HL-60 (cell line): Measurements from ENCODE around the gene HMGXB4.
A peak's percentile ranks its signal among the peaks of the same experiment; 100 is the strongest.

Source experiments
- DNase-seq, 2 experiments: peaks; one replicate each; pipeline ENCODE4 v3.0.0-alpha.2; 2010 to 2020; ENCODE audit warnings: low read depth in 1 of 2, low spot score in 1 of 2
- H3K27ac ChIP-seq: fragments of 250-450 bp; sonication (Bioruptor Pico); replicated peaks from 2 replicates; pipeline ENCODE4 v1.5.1; 2020; ENCODE audit warnings: mild to moderate bottlenecking, moderate library complexity
- H3K27me3 ChIP-seq: fragments of 250-450 bp; sonication (Bioruptor Pico); 2 replicates; pipeline ENCODE4 v1.5.1; 2021; ENCODE audit warnings: mild to moderate bottlenecking, moderate library complexity; ENCODE audit not compliant: insufficient read depth, poor library complexity, severe bottlenecking
- H3K4me3 ChIP-seq: replicated peaks from 2 replicates; pipeline ENCODE4 v1.5.1; 2011; ENCODE audit warnings: mild to moderate bottlenecking, control low read depth, low read length; ENCODE audit not compliant: insufficient read depth
- GABPA ChIP-seq: IDR thresholded peaks from 2 replicates; pipeline ENCODE4 v1.6.1; 2012; ENCODE audit warnings: low read depth
- POLR2AphosphoS5 ChIP-seq: IDR thresholded peaks from 2 replicates; pipeline ENCODE4 v1.6.1; 2012; ENCODE audit warnings: low read depth
- SPI1 ChIP-seq: IDR thresholded peaks from 2 replicates; pipeline ENCODE4 v1.6.1; 2012; ENCODE audit warnings: low read depth, mild to moderate bottlenecking, borderline replicate concordance
- TF ChIP-seq, protein P1 (sequence below): IDR thresholded peaks from 2 replicates; pipeline ENCODE4 v1.6.1; 2012; ENCODE audit warnings: low read depth; ENCODE audit not compliant: insufficient replicate concordance
- TF ChIP-seq, protein P2 (sequence below): IDR thresholded peaks from one replicate; pipeline ENCODE4 v1.5.1; 2011; ENCODE audit warnings: low read length, control low read depth, inconsistent platforms; ENCODE audit not compliant: insufficient read depth

HMGXB4 gene

DNA sequence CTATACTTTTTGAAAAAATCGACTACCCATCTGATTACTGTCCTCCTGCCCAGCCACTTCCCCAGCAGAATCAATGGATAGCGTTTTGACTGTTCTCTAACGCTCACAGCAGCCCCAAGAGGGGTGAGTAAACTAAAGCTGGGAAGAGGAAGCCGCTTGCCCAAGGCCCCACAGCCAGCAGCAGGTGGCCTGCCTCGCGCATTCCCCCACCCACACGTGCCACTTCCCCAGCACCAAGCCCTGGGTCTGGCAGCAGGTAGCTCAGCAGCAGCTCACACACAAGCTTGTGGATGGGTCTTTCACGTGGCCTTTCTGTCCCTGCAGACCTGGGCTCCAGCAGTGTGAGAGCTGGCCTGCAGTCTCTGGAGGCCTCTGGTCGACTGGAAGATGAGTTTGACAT lies 76.7 kb downstream of the HMGXB4 start:
- Histone ChIP-seq H3K27ac (peak overlapping the region; percentile 52), H3K27me3 (no peaks in the 10 kb centered on the region), H3K4me3 (no peak overlapping the region)
- TF ChIP-seq POLR2AphosphoS5 = peak; percentile 67
- no peak for TF ChIP-seq GABPA
- TF ChIP-seq, protein P1, sequence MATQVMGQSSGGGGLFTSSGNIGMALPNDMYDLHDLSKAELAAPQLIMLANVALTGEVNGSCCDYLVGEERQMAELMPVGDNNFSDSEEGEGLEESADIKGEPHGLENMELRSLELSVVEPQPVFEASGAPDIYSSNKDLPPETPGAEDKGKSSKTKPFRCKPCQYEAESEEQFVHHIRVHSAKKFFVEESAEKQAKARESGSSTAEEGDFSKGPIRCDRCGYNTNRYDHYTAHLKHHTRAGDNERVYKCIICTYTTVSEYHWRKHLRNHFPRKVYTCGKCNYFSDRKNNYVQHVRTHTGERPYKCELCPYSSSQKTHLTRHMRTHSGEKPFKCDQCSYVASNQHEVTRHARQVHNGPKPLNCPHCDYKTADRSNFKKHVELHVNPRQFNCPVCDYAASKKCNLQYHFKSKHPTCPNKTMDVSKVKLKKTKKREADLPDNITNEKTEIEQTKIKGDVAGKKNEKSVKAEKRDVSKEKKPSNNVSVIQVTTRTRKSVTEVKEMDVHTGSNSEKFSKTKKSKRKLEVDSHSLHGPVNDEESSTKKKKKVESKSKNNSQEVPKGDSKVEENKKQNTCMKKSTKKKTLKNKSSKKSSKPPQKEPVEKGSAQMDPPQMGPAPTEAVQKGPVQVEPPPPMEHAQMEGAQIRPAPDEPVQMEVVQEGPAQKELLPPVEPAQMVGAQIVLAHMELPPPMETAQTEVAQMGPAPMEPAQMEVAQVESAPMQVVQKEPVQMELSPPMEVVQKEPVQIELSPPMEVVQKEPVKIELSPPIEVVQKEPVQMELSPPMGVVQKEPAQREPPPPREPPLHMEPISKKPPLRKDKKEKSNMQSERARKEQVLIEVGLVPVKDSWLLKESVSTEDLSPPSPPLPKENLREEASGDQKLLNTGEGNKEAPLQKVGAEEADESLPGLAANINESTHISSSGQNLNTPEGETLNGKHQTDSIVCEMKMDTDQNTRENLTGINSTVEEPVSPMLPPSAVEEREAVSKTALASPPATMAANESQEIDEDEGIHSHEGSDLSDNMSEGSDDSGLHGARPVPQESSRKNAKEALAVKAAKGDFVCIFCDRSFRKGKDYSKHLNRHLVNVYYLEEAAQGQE = no peak
- TF ChIP-seq SPI1 = peak; percentile 81; the same call in 1 of the 2 replicates
- TF ChIP-seq, protein P2, sequence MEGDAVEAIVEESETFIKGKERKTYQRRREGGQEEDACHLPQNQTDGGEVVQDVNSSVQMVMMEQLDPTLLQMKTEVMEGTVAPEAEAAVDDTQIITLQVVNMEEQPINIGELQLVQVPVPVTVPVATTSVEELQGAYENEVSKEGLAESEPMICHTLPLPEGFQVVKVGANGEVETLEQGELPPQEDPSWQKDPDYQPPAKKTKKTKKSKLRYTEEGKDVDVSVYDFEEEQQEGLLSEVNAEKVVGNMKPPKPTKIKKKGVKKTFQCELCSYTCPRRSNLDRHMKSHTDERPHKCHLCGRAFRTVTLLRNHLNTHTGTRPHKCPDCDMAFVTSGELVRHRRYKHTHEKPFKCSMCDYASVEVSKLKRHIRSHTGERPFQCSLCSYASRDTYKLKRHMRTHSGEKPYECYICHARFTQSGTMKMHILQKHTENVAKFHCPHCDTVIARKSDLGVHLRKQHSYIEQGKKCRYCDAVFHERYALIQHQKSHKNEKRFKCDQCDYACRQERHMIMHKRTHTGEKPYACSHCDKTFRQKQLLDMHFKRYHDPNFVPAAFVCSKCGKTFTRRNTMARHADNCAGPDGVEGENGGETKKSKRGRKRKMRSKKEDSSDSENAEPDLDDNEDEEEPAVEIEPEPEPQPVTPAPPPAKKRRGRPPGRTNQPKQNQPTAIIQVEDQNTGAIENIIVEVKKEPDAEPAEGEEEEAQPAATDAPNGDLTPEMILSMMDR = no peak
- DNase-seq = peak; percentile 70 to 91

DNA sequence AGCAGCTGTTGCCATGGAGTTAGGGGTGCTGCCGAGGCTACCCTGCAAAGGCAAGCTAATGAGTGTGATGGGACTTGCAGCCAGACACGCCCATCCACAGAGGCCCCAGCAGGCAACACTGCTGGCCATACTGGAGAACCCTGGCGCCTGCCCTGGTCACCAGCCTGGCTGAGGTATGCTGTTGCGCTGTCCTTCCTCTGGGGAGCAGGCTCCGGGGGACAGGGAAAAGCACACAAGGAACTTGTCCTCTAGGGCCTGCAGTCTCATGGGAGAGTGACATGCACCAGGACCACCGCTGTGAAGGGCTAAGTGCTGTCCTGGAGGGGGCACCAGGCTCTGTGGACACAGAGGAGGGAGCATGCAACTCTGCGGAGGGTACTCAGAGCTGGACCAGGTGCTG lies 78.2 kb downstream of the HMGXB4 start:
- no peak overlapping the region for H3K27ac ChIP-seq
- no peak for DNase-seq
- no peak overlapping the region for H3K4me3 ChIP-seq
- no peaks in the 10 kb centered on the region for H3K27me3 ChIP-seq
- TF ChIP-seq POLR2AphosphoS5 = no peak
- TF ChIP-seq, protein P1 = no peak
- TF ChIP-seq SPI1 = no peak
- TF ChIP-seq, protein P2 = no peak
- no peak for TF ChIP-seq GABPA

DNA sequence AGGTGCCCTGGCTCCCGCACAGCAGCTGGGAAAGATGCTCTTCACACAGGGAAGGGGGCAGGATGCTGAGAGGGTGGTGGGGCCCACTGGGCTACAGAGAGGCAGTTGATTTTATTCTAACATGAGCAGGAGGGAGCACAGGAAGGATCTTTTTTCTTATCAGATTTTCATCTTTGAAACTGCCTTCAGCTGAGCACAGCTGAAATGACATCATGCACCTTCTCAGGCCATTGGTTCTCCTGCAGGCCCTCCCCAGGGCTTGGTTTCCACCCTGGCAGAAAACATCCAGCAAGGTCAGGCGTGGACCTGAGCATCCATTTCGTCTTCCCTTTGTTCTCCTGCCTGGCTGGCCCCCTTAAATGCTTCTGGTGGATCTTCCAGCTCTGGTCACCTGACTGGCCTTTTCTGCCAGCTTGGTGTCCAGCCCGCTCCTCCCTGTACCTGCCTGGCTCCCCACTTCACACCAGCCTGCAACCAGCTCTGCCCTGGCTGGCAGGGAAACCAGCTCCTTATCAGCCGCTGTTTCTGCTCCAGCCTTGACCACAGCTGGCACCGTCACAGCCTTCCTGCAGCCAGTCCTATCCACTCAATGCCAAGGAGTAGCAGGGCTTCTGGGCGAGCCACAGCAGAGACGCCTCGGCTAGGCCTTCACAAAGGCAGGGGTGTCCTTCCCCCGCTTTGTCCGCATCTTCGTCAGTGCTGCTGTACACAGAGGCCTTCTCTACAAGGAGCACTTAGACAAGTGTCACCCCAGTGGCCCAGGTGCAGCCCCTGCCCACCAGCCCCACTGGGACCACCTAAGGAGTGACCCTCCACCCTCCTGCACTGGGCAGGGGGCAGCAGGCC lies 78.9 kb downstream of the HMGXB4 start:
- TF ChIP-seq GABPA (no peak), POLR2AphosphoS5 (no peak)
- TF ChIP-seq, protein P1 = no peak
- no peak overlapping the region for H3K27ac ChIP-seq
- no peak for DNase-seq
- no peak overlapping the region for H3K4me3 ChIP-seq
- no peaks in the 10 kb centered on the region for H3K27me3 ChIP-seq
